MM.1S (cell line): ENCODE measurements around the gene LIMS2.

Experiments
- DNase-seq: peaks from one replicate; pipeline ENCODE4 v3.0.0-alpha.2; 2015
- H2AFZ ChIP-seq: fragments of 300-600 bp; sonication (generic); 2 replicates; pipeline ENCODE4 v1.6.0; 2016; ENCODE audit warnings: antibody characterized with exemption, low read length
- H3F3A ChIP-seq: fragments of 300-600 bp; sonication (generic); 2 replicates; pipeline ENCODE4 v1.6.1; 2016; ENCODE audit warnings: mild to moderate bottlenecking, antibody characterized with exemption, low read length, moderate library complexity, mixed read lengths; ENCODE audit not compliant: insufficient read depth
- H3K27ac ChIP-seq: fragments of 300-600 bp; sonication (generic); 2 replicates; pipeline ENCODE4 v1.5.1; 2016; ENCODE audit warnings: mild to moderate bottlenecking, low read length
- H3K27me3 ChIP-seq: fragments of 300-600 bp; sonication (generic); replicated peaks from 2 replicates; pipeline ENCODE4 v1.6.0; 2016; ENCODE audit warnings: low read length; ENCODE audit not compliant: insufficient read depth
- H3K36me3 ChIP-seq: fragments of 300-600 bp; sonication (generic); replicated peaks from 2 replicates; pipeline ENCODE4 v1.6.1; 2016; ENCODE audit warnings: mild to moderate bottlenecking, low read length, mixed read lengths; ENCODE audit not compliant: insufficient read depth
- H3K4me1 ChIP-seq: fragments of 300-600 bp; sonication (generic); 2 replicates; pipeline ENCODE4 v1.6.1; 2016; ENCODE audit warnings: low read length, mixed read lengths
- H3K4me2 ChIP-seq: fragments of 300-600 bp; sonication (generic); 2 replicates; pipeline ENCODE4 v1.6.0; 2016; ENCODE audit warnings: low read depth, low read length
- H3K4me3 ChIP-seq: fragments of 300-600 bp; sonication (generic); 2 replicates; pipeline ENCODE4 v1.5.1; 2016; ENCODE audit warnings: low read length, mixed read lengths
- H3K79me2 ChIP-seq: fragments of 300-600 bp; sonication (generic); 2 replicates; pipeline ENCODE4 v1.6.1; 2016; ENCODE audit warnings: mixed run types, low read length, mixed read lengths
- H3K9ac ChIP-seq: fragments of 300-600 bp; sonication (generic); 2 replicates; pipeline ENCODE4 v1.6.1; 2016; ENCODE audit warnings: low read length, mixed read lengths
- H3K9me2 ChIP-seq: fragments of 300-600 bp; sonication (generic); replicated peaks from 2 replicates; pipeline ENCODE4 v1.6.1; 2016; ENCODE audit warnings: mild to moderate bottlenecking, low read length, mixed read lengths; ENCODE audit not compliant: insufficient read depth
- H3K9me3 ChIP-seq: fragments of 300-600 bp; sonication (generic); replicated peaks from 2 replicates; pipeline ENCODE4 v1.6.1; 2016; ENCODE audit warnings: mild to moderate bottlenecking, low read length, mixed read lengths; ENCODE audit not compliant: insufficient read depth
- H4K20me1 ChIP-seq: fragments of 300-600 bp; sonication (generic); 2 replicates; pipeline ENCODE4 v1.6.1; 2016; ENCODE audit warnings: mild to moderate bottlenecking, low read length, moderate library complexity, mixed read lengths; ENCODE audit not compliant: insufficient read depth
- CTCF ChIP-seq: fragments of 300-600 bp; sonication (generic); IDR thresholded peaks from 2 replicates; pipeline ENCODE4 v1.5.1; 2016; ENCODE audit warnings: antibody characterized with exemption, low read length, mixed read lengths
- EZH2 ChIP-seq: fragments of 300-600 bp; sonication (generic); optimal IDR thresholded peaks from 2 replicates; pipeline ENCODE3; 2017; ENCODE audit warnings: low read depth, mild to moderate bottlenecking, antibody characterized with exemption, low read length, mixed read lengths
- EZH2phosphoT487 ChIP-seq: fragments of 300-600 bp; sonication (generic); IDR thresholded peaks from 2 replicates; pipeline ENCODE4 v1.6.1; 2018; ENCODE audit warnings: antibody characterized with exemption, low read length

The LIMS2 gene

GRCh38 chr2:127635380-127636237, 39.7 kb downstream of the LIMS2 start:
- H3K27ac ChIP-seq, result no peak overlapping the region
- no peak overlapping the region for H3K9ac ChIP-seq
- H3K9me3 ChIP-seq, result no peaks in the 10 kb centered on the region
- H3K79me2 ChIP-seq, result no peaks in the 10 kb centered on the region
- no peaks in the 10 kb centered on the region for H3F3A ChIP-seq
- no peaks in the 10 kb centered on the region for H3K9me2 ChIP-seq
- H4K20me1 ChIP-seq, result no peaks in the 10 kb centered on the region
- H3K36me3 ChIP-seq, result no peaks in the 10 kb centered on the region
- H2AFZ ChIP-seq, result no peak overlapping the region
- DNase-seq, result no peak
- H3K4me2 ChIP-seq, result no peak overlapping the region
- no peak overlapping the region for H3K4me3 ChIP-seq
- TF ChIP-seq EZH2phosphoT487 (no peak), EZH2 (no peak), CTCF (no peak)
- H3K27me3 ChIP-seq, result peaks cover 56% of the 10 kb centered on the region
- H3K4me1 ChIP-seq, result no peaks in the 10 kb centered on the region

- Histone ChIP-seq H3K9me3 (no peaks in the 10 kb centered on the region), H3K4me2 (no peak overlapping the region), H3K9ac (no peak overlapping the region), H3K4me1 (no peaks in the 10 kb centered on the region), H2AFZ (no peak overlapping the region), H3K27ac (no peak overlapping the region), H3F3A (no peaks in the 10 kb centered on the region), H3K4me3 (no peak overlapping the region), H3K36me3 (no peaks in the 10 kb centered on the region), H4K20me1 (no peaks in the 10 kb centered on the region), H3K79me2 (no peaks in the 10 kb centered on the region), H3K27me3 (peaks cover 58% of the 10 kb centered on the region), H3K9me2 (no peaks in the 10 kb centered on the region)
- DNase-seq, result no peak
- TF ChIP-seq EZH2 (no peak), CTCF (no peak), EZH2phosphoT487 (no peak)
Observed at GRCh38 chr2:127634626-127635379, 40.5 kb downstream of the LIMS2 start.

- peaks cover 58% of the 10 kb centered on the region for H3K27me3 ChIP-seq
- no peak for TF ChIP-seq EZH2
- no peak overlapping the region for H3K4me2 ChIP-seq
- H3K4me1 ChIP-seq, result no peaks in the 10 kb centered on the region
- no peaks in the 10 kb centered on the region for H3K79me2 ChIP-seq
- H2AFZ ChIP-seq, result no peak overlapping the region
- no peaks in the 10 kb centered on the region for H3K36me3 ChIP-seq
- no peak overlapping the region for H3K9ac ChIP-seq
- H3K4me3 ChIP-seq, result no peak overlapping the region
- DNase-seq, result no peak
- H3F3A ChIP-seq, result no peaks in the 10 kb centered on the region
- H3K9me2 ChIP-seq, result no peaks in the 10 kb centered on the region
- H4K20me1 ChIP-seq, result no peaks in the 10 kb centered on the region
- H3K9me3 ChIP-seq, result no peaks in the 10 kb centered on the region
- H3K27ac ChIP-seq, result no peak overlapping the region
Observed at GRCh38 chr2:127634066-127634617, 41.2 kb downstream of the LIMS2 start.
